Activated T-helper 2 cell treated with anti-CD3 and anti-CD28 coated beads, Interferon-gamma antibody, Interleukin-2, Interleukin-4, amounts not matched to agents 10 μg/mL and 5 μg/mL and 100 μg/mL, durations not matched to agents 14 hours and 24 hours and 36 hours (primary cell): ENCODE data around the gene MET. TPM values are rescaled to one million over a fixed set of nuclear protein-coding genes. Genes with fewer than 3 reads are reported as not detected.
"Not testable (repeated sequence)": the region's sequence is repeated elsewhere in the genome, so short reads cannot be mapped to it uniquely, and the experiment has no call there.

Source experiments
- DNase-seq: peaks from one replicate; pipeline ENCODE4 v3.0.0; 2021; ENCODE audit warnings: low spot score
- H3K27ac Mint-ChIP-seq: one replicate; pipeline ENCODE4 v1.8.0; 2021; ENCODE audit warnings: mixed read lengths
- H3K27me3 Mint-ChIP-seq: one replicate; pipeline ENCODE4 v1.8.0; 2021; ENCODE audit warnings: low read depth, mixed read lengths
- H3K36me3 Mint-ChIP-seq: one replicate; pipeline ENCODE4 v1.8.0; 2021; ENCODE audit warnings: low read depth, mixed read lengths
- H3K4me1 Mint-ChIP-seq: one replicate; pipeline ENCODE4 v1.8.0; 2021; ENCODE audit warnings: low read depth, mixed read lengths
- H3K4me3 Mint-ChIP-seq: one replicate; pipeline ENCODE4 v1.8.0; 2021; ENCODE audit warnings: low read depth, mild to moderate bottlenecking, moderate library complexity, mixed read lengths
- H3K9me3 Mint-ChIP-seq: one replicate; pipeline ENCODE4 v1.8.0; 2021; ENCODE audit warnings: mixed read lengths
- intact Hi-C: fragments of 100-400 bp; cut with micrococcal nuclease; formaldehyde crosslinking; loops from one replicate; pipeline ENCODE4 v1.15.1; 2023
- total RNA-seq: library from RNA; stranded (reverse); gene quantifications from 2 replicates; pipeline ENCODE4 v1.2.3, GENCODE V29; 2022

The MET gene
- total RNA-seq, 1 donor from 2014 or later = 1.5 TPM

DNA sequence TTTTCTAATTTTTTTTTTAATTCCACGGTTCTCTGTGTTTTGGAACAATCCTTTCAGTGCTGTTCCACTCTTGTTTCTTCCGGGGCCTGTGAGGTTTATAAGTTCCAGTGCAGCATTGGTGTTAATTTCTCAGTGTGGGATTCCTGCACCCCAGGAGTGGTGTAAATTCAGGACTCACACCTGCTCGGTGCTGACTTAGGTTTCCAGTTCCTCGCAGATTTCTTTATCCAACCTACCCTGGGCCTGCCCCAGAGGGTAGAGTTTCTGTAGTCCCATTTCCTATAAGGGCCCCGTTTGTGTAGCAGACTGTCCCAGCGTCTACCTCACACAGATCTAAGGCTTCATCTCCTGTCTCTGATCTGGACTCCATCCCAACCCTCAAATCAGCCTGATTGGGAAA lies 27.4 kb upstream of the MET start:
- Mint-ChIP-seq H3K27ac (no peak overlapping the region), H3K36me3 (no peaks in the 10 kb centered on the region), H3K27me3 (peaks cover 4% of the 10 kb centered on the region), H3K4me1 (no peaks in the 10 kb centered on the region), H3K9me3 (no peaks in the 10 kb centered on the region), H3K4me3 (no peak overlapping the region)
- no peak for DNase-seq
- intact Hi-C loops = no loop called here

DNA sequence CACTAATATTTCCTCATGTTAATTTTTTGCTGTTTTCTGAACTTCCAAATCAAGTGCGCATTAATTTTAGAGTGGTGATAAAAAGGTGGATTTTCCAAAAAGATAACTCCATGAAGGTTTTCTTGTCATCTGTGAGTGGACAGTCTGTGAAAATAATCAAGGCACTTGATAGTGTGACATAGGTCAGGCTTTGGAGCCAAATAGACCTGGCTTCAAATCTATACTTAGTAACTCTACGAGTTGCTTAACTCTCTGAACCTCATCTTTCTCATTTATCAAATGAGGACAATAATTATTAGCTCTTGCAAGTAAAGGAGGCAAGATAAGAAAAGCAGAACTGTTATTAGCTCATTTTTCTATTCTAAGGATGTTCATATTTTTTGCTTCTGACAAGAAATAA lies 24.7 kb upstream of the MET start:
- H3K27me3 Mint-ChIP-seq = peaks cover 8% of the 10 kb centered on the region
- no peak overlapping the region for H3K27ac Mint-ChIP-seq
- H3K4me1 Mint-ChIP-seq = no peaks in the 10 kb centered on the region
- no peak overlapping the region for H3K4me3 Mint-ChIP-seq
- no peaks in the 10 kb centered on the region for H3K36me3 Mint-ChIP-seq
- H3K9me3 Mint-ChIP-seq = no peaks in the 10 kb centered on the region
- DNase-seq = no peak
- intact Hi-C loops = no loop called here

- Mint-ChIP-seq H3K27ac (no peak overlapping the region), H3K4me3 (no peak overlapping the region), H3K36me3 (no peaks in the 10 kb centered on the region), H3K9me3 (no peaks in the 10 kb centered on the region), H3K4me1 (peaks cover 2% of the 10 kb centered on the region), H3K27me3 (peaks cover 8% of the 10 kb centered on the region)
- no peak for DNase-seq
- intact Hi-C loops = no loop called here
Measured at GRCh38 chr7:116647861-116648260, 24.1 kb upstream of the MET start.

DNA sequence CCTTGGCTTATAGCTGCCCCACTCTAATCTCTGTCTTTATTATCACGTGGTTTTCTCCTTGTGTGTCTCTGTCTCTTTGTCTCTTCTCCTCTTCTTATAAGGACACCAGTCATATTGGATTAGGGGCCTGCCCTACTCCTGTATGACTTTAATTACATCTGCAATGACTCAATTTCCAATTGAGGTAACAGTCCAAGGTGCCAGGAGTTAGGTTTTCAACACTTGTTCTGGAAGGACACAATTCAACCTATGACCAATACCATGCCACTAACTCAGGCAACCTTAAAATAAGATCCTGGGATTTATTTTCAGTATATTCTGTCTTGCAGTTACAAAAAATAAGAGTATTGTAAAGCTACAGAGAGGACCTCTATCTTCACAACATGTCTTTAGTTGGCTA lies 21.6 kb upstream of the MET start:
- Mint-ChIP-seq H3K4me3 (no peak overlapping the region), H3K27me3 (peaks cover 4% of the 10 kb centered on the region), H3K27ac (no peak overlapping the region), H3K9me3 (no peaks in the 10 kb centered on the region), H3K4me1 (peaks cover 5% of the 10 kb centered on the region), H3K36me3 (no peaks in the 10 kb centered on the region)
- intact Hi-C loops = no loop called here
- no peak for DNase-seq

DNA sequence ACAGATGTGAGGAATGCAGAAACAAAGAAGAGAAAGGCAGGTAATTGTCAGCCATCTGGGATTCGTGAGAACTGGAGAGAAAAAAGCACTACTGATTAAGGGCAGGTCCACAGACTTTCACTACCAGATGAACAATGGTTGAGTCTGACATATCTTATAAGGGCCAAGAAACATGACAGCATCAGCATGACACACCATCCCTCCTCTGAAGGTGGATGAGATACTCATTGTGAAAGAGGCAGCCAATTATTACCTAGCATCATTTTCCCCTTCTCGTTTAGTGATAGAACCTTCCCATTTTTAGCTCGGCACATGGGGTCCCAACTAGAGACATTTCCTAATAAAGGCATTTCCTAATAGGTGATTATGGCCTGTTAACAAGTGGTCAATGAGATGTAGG lies 19.2 kb upstream of the MET start:
- H3K36me3 Mint-ChIP-seq = no peaks in the 10 kb centered on the region
- H3K9me3 Mint-ChIP-seq = no peaks in the 10 kb centered on the region
- DNase-seq = no peak
- H3K4me3 Mint-ChIP-seq = no peak overlapping the region
- H3K27me3 Mint-ChIP-seq = peaks cover 4% of the 10 kb centered on the region
- peaks cover 5% of the 10 kb centered on the region for H3K4me1 Mint-ChIP-seq
- H3K27ac Mint-ChIP-seq = no peak overlapping the region
- intact Hi-C loops = no loop called here

- Mint-ChIP-seq H3K27me3 (peaks cover 4% of the 10 kb centered on the region), H3K4me1 (peaks cover 5% of the 10 kb centered on the region), H3K9me3 (no peaks in the 10 kb centered on the region), H3K4me3 (no peak overlapping the region), H3K27ac (no peak overlapping the region), H3K36me3 (no peaks in the 10 kb centered on the region)
- DNase-seq = no peak
- intact Hi-C loops = no loop called here
Measured at GRCh38 chr7:116653204-116653603, 18.8 kb upstream of the MET start.

DNA sequence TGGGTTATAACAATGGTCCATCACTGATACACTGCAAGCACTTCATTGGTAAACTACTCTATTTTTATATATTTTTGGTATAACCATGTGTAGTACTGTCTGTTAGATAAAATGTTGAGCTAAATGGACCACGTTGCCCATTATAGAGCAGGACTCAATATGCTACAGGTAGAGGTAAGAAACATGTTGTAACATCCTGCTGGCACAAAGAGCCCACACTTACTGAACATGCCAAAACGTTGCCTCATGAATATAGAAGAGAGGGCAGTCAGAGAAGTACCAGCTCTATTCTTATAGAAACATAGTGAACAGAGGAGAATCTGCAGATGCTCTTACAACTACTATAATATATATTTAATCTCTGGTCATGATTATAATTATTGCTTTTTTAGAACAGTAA lies 18.4 kb upstream of the MET start:
- intact Hi-C loops = no loop called here
- Mint-ChIP-seq H3K4me1 (peaks cover 5% of the 10 kb centered on the region), H3K9me3 (no peaks in the 10 kb centered on the region), H3K27me3 (peaks cover 6% of the 10 kb centered on the region), H3K4me3 (no peak overlapping the region), H3K36me3 (no peaks in the 10 kb centered on the region), H3K27ac (no peak overlapping the region)
- DNase-seq = no peak

- H3K4me3 Mint-ChIP-seq, DNase-seq, H3K9me3 Mint-ChIP-seq, intact Hi-C loops, H3K36me3 Mint-ChIP-seq, H3K4me1 Mint-ChIP-seq, H3K27ac Mint-ChIP-seq: not testable (repeated sequence)
- peaks cover 16% of the 10 kb centered on the region for H3K27me3 Mint-ChIP-seq
Measured at GRCh38 chr7:116659248-116659647, 12.7 kb upstream of the MET start.

GRCh38 chr7:116661865-116662264 lies 10.1 kb upstream of the MET start:
- no peak for DNase-seq
- H3K36me3 Mint-ChIP-seq = no peaks in the 10 kb centered on the region
- intact Hi-C loops = no loop called here
- H3K27me3 Mint-ChIP-seq = peaks cover 28% of the 10 kb centered on the region
- H3K4me1 Mint-ChIP-seq = no peaks in the 10 kb centered on the region
- no peak overlapping the region for H3K27ac Mint-ChIP-seq
- H3K9me3 Mint-ChIP-seq = no peaks in the 10 kb centered on the region
- no peak overlapping the region for H3K4me3 Mint-ChIP-seq

GRCh38 chr7:116663744-116664143 lies 8.3 kb upstream of the MET start:
- Mint-ChIP-seq H3K9me3 (no peaks in the 10 kb centered on the region), H3K4me3 (no peak overlapping the region), H3K36me3 (no peaks in the 10 kb centered on the region), H3K27me3 (peaks cover 38% of the 10 kb centered on the region), H3K4me1 (no peaks in the 10 kb centered on the region), H3K27ac (no peak overlapping the region)
- no peak for DNase-seq
- intact Hi-C loops = no loop called here

DNA sequence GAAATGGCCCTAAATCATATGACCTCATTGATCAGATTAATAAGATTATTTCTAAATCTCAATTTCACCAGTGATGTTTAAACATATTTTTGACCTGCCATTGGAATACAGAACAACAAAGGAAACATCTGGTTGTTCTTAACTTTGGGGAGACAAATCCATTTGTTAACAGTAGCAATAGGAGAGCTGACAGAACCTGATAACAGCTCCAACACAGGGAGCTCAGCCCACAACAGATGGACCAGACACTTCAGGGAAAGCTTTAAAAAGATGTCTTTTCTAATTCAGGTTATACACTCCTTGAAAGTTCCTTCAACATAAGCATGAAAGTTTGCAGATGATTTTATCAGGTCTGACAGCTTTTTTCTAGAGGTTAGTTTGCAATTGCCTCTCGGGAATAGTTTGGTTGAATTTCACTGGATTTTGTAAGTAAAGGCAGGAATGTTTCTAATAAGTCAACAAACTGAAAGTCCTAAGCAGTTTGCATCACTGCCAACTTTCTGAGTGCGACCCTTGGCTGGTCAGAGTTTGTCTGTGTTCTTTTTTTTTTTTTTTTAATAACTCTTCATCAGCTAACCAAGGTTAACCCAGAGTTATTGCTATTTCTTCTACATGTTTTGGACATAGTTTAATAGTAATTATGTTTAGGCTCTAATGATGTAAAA lies 6.5 kb upstream of the MET start:
- no peaks in the 10 kb centered on the region for H3K36me3 Mint-ChIP-seq
- intact Hi-C loops = no loop called here
- H3K4me3 Mint-ChIP-seq = no peak overlapping the region
- H3K9me3 Mint-ChIP-seq = no peaks in the 10 kb centered on the region
- no peak for DNase-seq
- no peaks in the 10 kb centered on the region for H3K4me1 Mint-ChIP-seq
- peaks cover 44% of the 10 kb centered on the region for H3K27me3 Mint-ChIP-seq
- H3K27ac Mint-ChIP-seq = no peak overlapping the region

- intact Hi-C loops = loop anchor here (5.0 kb wide), 2 partner anchors 77 to 118 kb away; no protein-coding TSS in a partner anchor
- no peak overlapping the region for H3K27ac Mint-ChIP-seq
- no peak for DNase-seq
- H3K4me3 Mint-ChIP-seq = no peak overlapping the region
- no peaks in the 10 kb centered on the region for H3K9me3 Mint-ChIP-seq
- peaks cover 66% of the 10 kb centered on the region for H3K27me3 Mint-ChIP-seq
- peaks cover 7% of the 10 kb centered on the region for H3K4me1 Mint-ChIP-seq
- H3K36me3 Mint-ChIP-seq = no peaks in the 10 kb centered on the region
Measured at GRCh38 chr7:116669769-116670168, 2.2 kb upstream of the MET start.

- Mint-ChIP-seq H3K9me3 (no peaks in the 10 kb centered on the region), H3K27ac (no peak overlapping the region), H3K27me3 (peaks cover 62% of the 10 kb centered on the region), H3K4me3 (no peak overlapping the region), H3K4me1 (peaks cover 7% of the 10 kb centered on the region), H3K36me3 (no peaks in the 10 kb centered on the region)
- DNase-seq = no peak
- intact Hi-C loops = loop anchor here (5.0 kb wide), 2 partner anchors 78 to 117 kb away; no protein-coding TSS in a partner anchor
Measured at GRCh38 chr7:116670409-116671015, 1.5 kb upstream of the MET start.
